CD14-positive monocyte (primary cell): ENCODE data around the gene MBNL2. TPM values are rescaled to one million over a fixed set of nuclear protein-coding genes. Genes with fewer than 3 reads are reported as not detected.

Experiments used
- DNase-seq, 3 donors: peaks; one replicate each; pipeline ENCODE4 v3.0.0-alpha.2; 2011 to 2022
- H2AFZ ChIP-seq: 2 replicates; pipeline ENCODE4 v1.6.0; 2012; ENCODE audit warnings: mild to moderate bottlenecking, low read depth, low read length, inconsistent platforms; ENCODE audit not compliant: insufficient read depth, poor library complexity, severe bottlenecking
- H3K27ac ChIP-seq, 2 donors: 1 replicate in 1 of 2; 2 replicates in 1 of 2; pipeline ENCODE4 v1.5.1; 2012 to 2013; ENCODE audit warnings: low read length in 2 of 2, control low read depth in 1 of 2, inconsistent platforms in 1 of 2, low read depth in 1 of 2, mild to moderate bottlenecking in 1 of 2
- H3K27me3 ChIP-seq, 2 donors: one replicate each; pipeline versions ENCODE4 v1.6.0 to v1.6.1; 2011 to 2013; ENCODE audit warnings: low read length in 2 of 2; ENCODE audit not compliant: control insufficient read depth in 2 of 2, insufficient read depth in 2 of 2
- H3K36me3 ChIP-seq, 2 donors: replicated peaks in 1 of 2; 1 replicate in 1 of 2; 2 replicates in 1 of 2; pipeline versions ENCODE4 v1.5.1 to v1.6.1; 2012 to 2013; ENCODE audit warnings: low read length in 2 of 2, control low read depth in 1 of 2, inconsistent platforms in 1 of 2, mild to moderate bottlenecking in 1 of 2; ENCODE audit not compliant: insufficient read depth in 2 of 2, control insufficient read depth in 1 of 2
- H3K4me1 ChIP-seq, 2 donors: 1 replicate in 1 of 2; 2 replicates in 1 of 2; pipeline versions ENCODE4 v1.5.1 to v1.6.1; 2012 to 2013; ENCODE audit warnings: low read length in 2 of 2, control low read depth in 1 of 2, inconsistent platforms in 1 of 2, mild to moderate bottlenecking in 1 of 2, moderate library complexity in 1 of 2; ENCODE audit not compliant: insufficient read depth in 2 of 2, control insufficient read depth in 1 of 2
- H3K4me2 ChIP-seq: replicated peaks from 2 replicates; pipeline ENCODE3; 2012; ENCODE audit warnings: low read length, moderate library complexity, mild to moderate bottlenecking; ENCODE audit not compliant: poor library complexity, severe bottlenecking; ENCODE audit errors: extremely low read depth
- H3K4me3 ChIP-seq, 3 experiments: fragments of 200-600 bp in 1 of 3; sonication (generic) in 1 of 3; replicated peaks in 1 of 3; 1 replicate in 2 of 3; 2 replicates in 1 of 3; pipeline ENCODE4 v1.5.1; 2011 to 2013; ENCODE audit warnings: low read length in 3 of 3, mild to moderate bottlenecking in 3 of 3, control low read depth in 2 of 3, low read depth in 2 of 3, inconsistent platforms in 1 of 3, moderate library complexity in 1 of 3
- H3K79me2 ChIP-seq: 2 replicates; pipeline ENCODE4 v1.6.0; 2012; ENCODE audit warnings: mild to moderate bottlenecking, control low read depth, inconsistent platforms, low read length, moderate library complexity; ENCODE audit not compliant: insufficient read depth
- H3K9ac ChIP-seq: 2 replicates; pipeline ENCODE4 v1.6.0; 2017; ENCODE audit warnings: low read length, mild to moderate bottlenecking; ENCODE audit not compliant: insufficient read depth, poor library complexity, severe bottlenecking
- H3K9me3 ChIP-seq, 2 donors: replicated peaks in 1 of 2; 1 replicate in 1 of 2; 2 replicates in 1 of 2; pipeline versions ENCODE4 v1.5.1 to v1.6.1; 2012 to 2013; ENCODE audit warnings: low read length in 2 of 2, control low read depth in 1 of 2; ENCODE audit not compliant: control insufficient read depth in 1 of 2, insufficient read depth in 1 of 2
- H4K20me1 ChIP-seq: 2 replicates; pipeline ENCODE4 v1.6.0; 2012; ENCODE audit warnings: mild to moderate bottlenecking, low read length, control low read depth, moderate library complexity; ENCODE audit not compliant: insufficient read depth
- H3K27ac Mint-ChIP-seq, 7 donors: one replicate each; pipeline ENCODE4 v1.8.0; 2020; ENCODE audit warnings: mild to moderate bottlenecking in 7 of 7, mixed read lengths in 7 of 7, moderate library complexity in 6 of 7, inconsistent platforms in 2 of 7
- H3K27me3 Mint-ChIP-seq, 3 donors: one replicate each; pipeline ENCODE4 v1.8.0; 2021 to 2022; ENCODE audit warnings: low read depth in 3 of 3, mild to moderate bottlenecking in 3 of 3, mixed read lengths in 3 of 3, moderate library complexity in 3 of 3, inconsistent platforms in 1 of 3
- H3K36me3 Mint-ChIP-seq, 2 donors: one replicate each; pipeline ENCODE4 v1.8.0; 2020; ENCODE audit warnings: mixed read lengths in 2 of 2, inconsistent platforms in 1 of 2, mild to moderate bottlenecking in 1 of 2
- H3K4me1 Mint-ChIP-seq: one replicate; pipeline ENCODE4 v1.8.0; 2020; ENCODE audit warnings: mild to moderate bottlenecking, mixed read lengths
- H3K4me3 Mint-ChIP-seq, 2 donors: one replicate each; pipeline ENCODE4 v1.8.0; 2020; ENCODE audit warnings: mild to moderate bottlenecking in 2 of 2, mixed read lengths in 2 of 2, moderate library complexity in 1 of 2
- H3K9me3 Mint-ChIP-seq, 7 donors: one replicate each; pipeline ENCODE4 v1.8.0; 2020 to 2022; ENCODE audit warnings: mixed read lengths in 7 of 7, mild to moderate bottlenecking in 6 of 7, moderate library complexity in 6 of 7, inconsistent platforms in 2 of 7
- CTCF ChIP-seq: fragments of 200-600 bp; IDR thresholded peaks from one replicate; pipeline ENCODE4 v1.8.0; 2022; ENCODE audit warnings: antibody characterized with exemption, mild to moderate bottlenecking
- WGBS: methylation state at CpG from one replicate; pipeline ENCODE4 v1.1.5; 2013; ENCODE audit warnings: missing lambda C conversion rate; ENCODE audit not compliant: insufficient coverage; 5-methylcytosine and 5-hydroxymethylcytosine counted together
- intact Hi-C, 2 donors: fragments of 100-400 bp; cut with micrococcal nuclease; formaldehyde crosslinking; loops; one replicate each; pipeline versions ENCODE4 v1.15.0 to v1.15.1; 2023
- polyA plus RNA-seq, 3 donors: library from polyadenylated mRNA; depleted of rRNA in 1 of 3; unstranded in 2 of 3; stranded (reverse) in 1 of 3; fragments of 300-500 nt in 2 of 3; fragments of >200 nt in 1 of 3; fragmentation: Illumina TruSeq in 2 of 3; gene quantifications; 1 replicate in 2 of 3; 2 replicates in 1 of 3; pipeline ENCODE4 v1.2.3, GENCODE V29; 2012 to 2021

MBNL2 gene
- polyA plus RNA-seq, 3 donors: 8.5 to 15.5 (median 13.4) TPM

GRCh38 chr13:97223711-97224541 lies 1.8 kb downstream of the MBNL2 start:
- peak; percentile 85 to 95 (median 92) for DNase-seq
- Histone ChIP-seq H3K9me3 (no peaks in the 10 kb centered on the region), H3K4me2 (peak overlapping the region; percentile 87), H3K36me3 (no peaks in the 10 kb centered on the region), H3K27ac (peak overlapping the region; percentile 88 to 89), H3K27me3 (no peaks in the 10 kb centered on the region), H3K9ac (peak overlapping the region; percentile 68), H3K79me2 (peaks cover 63% of the 10 kb centered on the region), H4K20me1 (peaks cover 44% of the 10 kb centered on the region), H2AFZ (peak overlapping the region; percentile 57), H3K4me3 (peak overlapping the region; percentile 81 to 97 (median 95)), H3K4me1 (peaks cover 40 to 53% of the 10 kb centered on the region in 2 donors)
- 2% methylated on average over 5 of the region's 11 CpGs for WGBS
- no peak for TF ChIP-seq CTCF
- Mint-ChIP-seq H3K4me1 (peaks cover 55% of the 10 kb centered on the region), H3K4me3 (peak overlapping the region; percentile 76 to 97), H3K36me3 (peaks cover 0 to 7% of the 10 kb centered on the region in 2 donors), H3K9me3 (no peaks in the 10 kb centered on the region), H3K27me3 (peaks cover 0 to 2% (median 0%) of the 10 kb centered on the region in 3 donors), H3K27ac (peak overlapping the region; percentile 91 to 97 (median 96))
- intact Hi-C loops: loop anchor here (10.0 kb wide), 1 partner anchor 211 kb away; the partner anchor contains the start of gene RAP2A (in 2 of the 2)

- Histone ChIP-seq H4K20me1 (peaks cover 52% of the 10 kb centered on the region), H2AFZ (peak overlapping the region; percentile 57), H3K27me3 (no peaks in the 10 kb centered on the region), H3K36me3 (no peaks in the 10 kb centered on the region), H3K4me3 (peak overlapping the region; percentile 81 to 97 (median 95)), H3K9ac (peak overlapping the region; percentile 68), H3K4me1 (peaks cover 40 to 53% of the 10 kb centered on the region in 2 donors), H3K79me2 (peaks cover 71% of the 10 kb centered on the region), H3K27ac (peak overlapping the region in 1 of 2 donors; percentile 88), H3K4me2 (peak overlapping the region; percentile 87), H3K9me3 (no peaks in the 10 kb centered on the region)
- WGBS: no CpG with 5 or more reads among the region's 5 CpGs
- no peak for DNase-seq
- Mint-ChIP-seq H3K36me3 (peaks cover 3 to 7% of the 10 kb centered on the region in 2 donors), H3K27me3 (peaks cover 0 to 2% (median 0%) of the 10 kb centered on the region in 3 donors), H3K4me1 (peaks cover 55% of the 10 kb centered on the region), H3K4me3 (peak overlapping the region; percentile 76 to 97), H3K9me3 (no peaks in the 10 kb centered on the region), H3K27ac (peak overlapping the region in 6 of 7 donors; percentile 91 to 97 (median 96))
- intact Hi-C loops: loop anchor here (10.0 kb wide), 1 partner anchor 210 kb away; the partner anchor contains the start of gene RAP2A (in 2 of the 2)
- TF ChIP-seq CTCF: no peak
These were observed 2.6 kb downstream of the MBNL2 start for GRCh38 chr13:97224544-97225300.
